HepG2 (cell line): Measurements from ENCODE around the gene RASSF9. TPM values are rescaled to one million over a fixed set of nuclear protein-coding genes. Genes with fewer than 3 reads are reported as not detected.

Experiments
- ATAC-seq: fragments of 200-7000 bp; cut with Tn5 transposase; 3 replicates; pipeline ENCODE4 v1.9.1; 2020; ENCODE audit warnings: mild to moderate bottlenecking, moderate library complexity
- BruUV-seq: library from RNA; stranded (reverse); fragments of 400-500 nt; replicated peaks from 2 replicates; lab custom pipeline; 2021; lab: Mats Ljungman, UMichigan
- CTCF ChIA-PET: fragments of 300-600 bp; formaldehyde crosslinking; extraction: SDS; loops from one replicate; lab custom pipeline; 2021; ENCODE audit warnings: low total read pairs, inconsistent platforms, low intra/inter-chr PET ratio; lab: Yijun Ruan, JAX
- POLR2A ChIA-PET: fragments of 350-600 bp; sonication (Branson Sonifier 250); formaldehyde crosslinking; loops from one replicate; lab custom pipeline; 2020; ENCODE audit warnings: antibody characterized with exemption, inconsistent platforms; lab: Yijun Ruan, JAX
- DNase-seq: peaks from one replicate; pipeline ENCODE4 v3.0.0-alpha.2; 2015; ENCODE audit warnings: low spot score
- FAIRE-seq: peaks from 3 replicates; lab custom pipeline; 2011; peaks lifted over from hg19 to GRCh38; lab: Jason Lieb, UNC
- H2AFZ ChIP-seq: one replicate; pipeline ENCODE4 v1.6.1; 2011; ENCODE audit warnings: low read length, inconsistent platforms
- H3K27ac ChIP-seq: fragments of 300-600 bp; 3 replicates; pipeline ENCODE4 v1.8.0; 2011; ENCODE audit warnings: mixed run types, mild to moderate bottlenecking, mixed read lengths, low read length, inconsistent platforms; ENCODE audit not compliant: insufficient read depth; ENCODE audit errors: extremely low read length
- H3K27me3 ChIP-seq, 2 experiments: fragments of 200-600 bp in 1 of 2; 2 replicates in 1 of 2; 3 replicates in 1 of 2; pipeline versions ENCODE4 v1.6.0 to v1.8.0; 2011; ENCODE audit warnings: low read length in 2 of 2, mild to moderate bottlenecking in 2 of 2, moderate library complexity in 2 of 2, inconsistent platforms in 1 of 2; ENCODE audit not compliant: insufficient read depth in 2 of 2, control insufficient read depth in 1 of 2
- H3K36me3 ChIP-seq, 2 experiments: fragments of 200-600 bp in 1 of 2; replicated peaks in 1 of 2; 2 replicates in 1 of 2; 3 replicates in 1 of 2; pipeline versions ENCODE4 v1.5.1 to v1.8.0; 2011; ENCODE audit warnings: low read length in 2 of 2, inconsistent platforms in 1 of 2; ENCODE audit not compliant: insufficient read depth in 2 of 2, control insufficient read depth in 1 of 2
- H3K4me1 ChIP-seq: 2 replicates; pipeline ENCODE4 v1.5.1; 2012; ENCODE audit warnings: low read length, inconsistent platforms; ENCODE audit not compliant: insufficient read depth
- H3K4me2 ChIP-seq: 2 replicates; pipeline ENCODE4 v1.6.0; 2011; ENCODE audit warnings: low read depth, low read length, inconsistent platforms
- H3K4me3 ChIP-seq, 3 experiments: fragments of 200-600 bp in 1 of 3; sonication (generic), shearing (Covaris generic) in 1 of 3; replicated peaks in 1 of 3; 2 replicates each; pipeline ENCODE4 v1.5.1; 2011 to 2016; ENCODE audit warnings: low read length in 3 of 3, inconsistent platforms in 2 of 3, low read depth in 2 of 3, mild to moderate bottlenecking in 2 of 3, control low read depth in 1 of 3, mixed read lengths in 1 of 3; ENCODE audit not compliant: insufficient read depth in 1 of 3
- H3K79me2 ChIP-seq: one replicate; pipeline ENCODE4 v1.6.1; 2011; ENCODE audit warnings: low read length, inconsistent platforms; ENCODE audit not compliant: insufficient read depth
- H3K9ac ChIP-seq: 2 replicates; pipeline ENCODE4 v1.6.0; 2011; ENCODE audit warnings: mild to moderate bottlenecking, low read depth, low read length, inconsistent platforms; ENCODE audit not compliant: insufficient read depth
- H3K9me3 ChIP-seq: 2 replicates; pipeline ENCODE4 v1.5.1; 2012; ENCODE audit warnings: mild to moderate bottlenecking, low read length
- H4K20me1 ChIP-seq: 2 replicates; pipeline ENCODE4 v1.6.0; 2011; ENCODE audit warnings: inconsistent platforms, mild to moderate bottlenecking, low read length, moderate library complexity; ENCODE audit not compliant: insufficient read depth
- BRCA1 ChIP-seq: sonication (generic); formaldehyde crosslinking; IDR thresholded peaks from 2 replicates; pipeline ENCODE4 v1.4.0; 2020; ENCODE audit warnings: missing genetic modification reagents
- CENPT ChIP-seq: sonication (generic); formaldehyde crosslinking; IDR thresholded peaks from 2 replicates; pipeline ENCODE4 v1.8.0; 2022; ENCODE audit warnings: low read depth, mild to moderate bottlenecking, moderate library complexity, missing genetic modification reagents
- HMG20A ChIP-seq: IDR thresholded peaks from 2 replicates; pipeline ENCODE4 v1.6.1; 2016; ENCODE audit warnings: borderline replicate concordance
- HNF4A ChIP-seq: sonication (generic); formaldehyde crosslinking; IDR thresholded peaks from 2 replicates; pipeline ENCODE4 v1.4.0; 2020; ENCODE audit warnings: missing genetic modification reagents
- IRX3 ChIP-seq: sonication (generic); formaldehyde crosslinking; IDR thresholded peaks from 2 replicates; pipeline ENCODE4 v1.8.1; 2023; ENCODE audit warnings: mild to moderate bottlenecking, low read depth, missing genetic modification reagents, borderline replicate concordance
- KAT7 ChIP-seq: IDR thresholded peaks from 2 replicates; pipeline ENCODE4 v1.6.1; 2018; ENCODE audit warnings: borderline replicate concordance, missing compliant biosample characterization
- SRSF1 ChIP-seq: fragments of 200-400 bp; formaldehyde crosslinking; optimal IDR thresholded peaks from 2 replicates; pipeline ENCODE3; 2017; ENCODE audit warnings: mild to moderate bottlenecking, low read depth, low read length, moderate library complexity
- TRIM24 ChIP-seq: sonication (generic); formaldehyde crosslinking; IDR thresholded peaks from 2 replicates; pipeline ENCODE4 v1.8.0; 2022; ENCODE audit warnings: mild to moderate bottlenecking, missing genetic modification reagents
- ZFP91 ChIP-seq: sonication (generic); formaldehyde crosslinking; IDR thresholded peaks from 2 replicates; pipeline ENCODE4 v1.9.0; 2022; ENCODE audit warnings: missing genetic modification reagents, mild to moderate bottlenecking, borderline replicate concordance
- ZNF382 ChIP-seq: sonication (generic); formaldehyde crosslinking; IDR thresholded peaks from 2 replicates; pipeline ENCODE4 v1.5.0; 2020; ENCODE audit warnings: missing genetic modification reagents, mild to moderate bottlenecking, borderline replicate concordance
- ZNF496 ChIP-seq: sonication (generic); formaldehyde crosslinking; IDR thresholded peaks from 2 replicates; pipeline ENCODE4 v1.8.1; 2023; ENCODE audit warnings: mild to moderate bottlenecking, moderate library complexity, missing genetic modification reagents; ENCODE audit not compliant: insufficient replicate concordance
- ZNF547 ChIP-seq: sonication (generic); formaldehyde crosslinking; IDR thresholded peaks from 2 replicates; pipeline ENCODE4 v1.5.1; 2020; ENCODE audit warnings: mild to moderate bottlenecking, missing genetic modification reagents
- ZNF552 ChIP-seq: sonication (generic); formaldehyde crosslinking; IDR thresholded peaks from 2 replicates; pipeline ENCODE4 v1.9.0; 2022; ENCODE audit warnings: missing genetic modification reagents, mild to moderate bottlenecking, borderline replicate concordance
- ZNF576 ChIP-seq: sonication (generic); formaldehyde crosslinking; IDR thresholded peaks from 2 replicates; pipeline ENCODE4 v1.4.0; 2020; ENCODE audit warnings: mild to moderate bottlenecking, missing genetic modification reagents
- ZNF788 ChIP-seq: sonication (generic); formaldehyde crosslinking; IDR thresholded peaks from 2 replicates; pipeline ENCODE4 v1.5.0; 2020; ENCODE audit warnings: mild to moderate bottlenecking, missing genetic modification reagents, borderline replicate concordance
- WGBS: methylation state at CpG from one replicate; pipeline ENCODE4 v1.1.6; 2017; ENCODE audit warnings: low lambda C conversion rate; 5-methylcytosine and 5-hydroxymethylcytosine counted together
- in situ Hi-C: cut with HindIII; loops from 2 replicates; pipeline ENCODE4 v1.10.0; 2017; ENCODE audit warnings: low pct_unique_long_range_greater_than_20kb; ENCODE audit not compliant: extremely low pct_ligation_motif_present
- intact Hi-C: fragments of 100-400 bp; cut with micrococcal nuclease; formaldehyde crosslinking; loops from one replicate; pipeline ENCODE4 v1.10.0; 2022; ENCODE audit not compliant: unreplicated experiment
- polyA plus RNA-seq, 8 experiments: library from polyadenylated mRNA; depleted of rRNA in 3 of 8; stranded (reverse) in 7 of 8; unstranded in 1 of 8; fragments of >200 nt; fragmentation: Illumina TruSeq in 4 of 8; extraction: Trizol in 4 of 8; gene quantifications; 2 replicates each; pipeline versions ENCODE4 v1.2.1 to v1.2.3, GENCODE V29; 2011 to 2016; ENCODE audit warnings: low read depth in 4 of 8, missing spikeins in 1 of 8, mixed read lengths in 1 of 8; ENCODE audit not compliant: insufficient read depth in 1 of 8
- total RNA-seq, 5 experiments: library from RNA; depleted of rRNA; stranded (reverse); fragments of >200 nt; fragmentation: Illumina TruSeq; extraction: Trizol; gene quantifications; 2 replicates each; pipeline ENCODE4 v1.2.3, GENCODE V29; 2016; ENCODE audit warnings: low read depth in 1 of 5
- TF ChIP-seq, protein P1 (sequence below), 2 experiments: sonication (generic) in 1 of 2; formaldehyde crosslinking in 1 of 2; IDR thresholded peaks; 2 replicates each; pipeline versions ENCODE4 v1.5.1 to v1.6.1; 2011 to 2020; ENCODE audit warnings: borderline replicate concordance in 1 of 2, low read depth in 1 of 2, low read length in 1 of 2, mild to moderate bottlenecking in 1 of 2, missing genetic modification reagents in 1 of 2, moderate library complexity in 1 of 2
- TF ChIP-seq, protein P2 (sequence below): sonication (generic); formaldehyde crosslinking; IDR thresholded peaks from 2 replicates; pipeline ENCODE4 v1.4.0; 2020; ENCODE audit warnings: missing genetic modification reagents

Gene RASSF9
- total and polyA plus RNA-seq, 2 of the 13 experiments (the other 11 are each of a cell fraction or from before 2014, with no cell fraction given) = not detected

GRCh38 chr12:85834378-85834777, 1.8 kb downstream of the RASSF9 start:
- Histone ChIP-seq H3K4me2 (no peak overlapping the region), H4K20me1 (no peaks in the 10 kb centered on the region), H3K36me3 (no peaks in the 10 kb centered on the region), H3K27ac (no peak overlapping the region), H2AFZ (no peak overlapping the region), H3K9ac (no peak overlapping the region), H3K79me2 (no peaks in the 10 kb centered on the region), H3K27me3 (no peaks in the 10 kb centered on the region; a peak in 1 of 5 replicates), H3K4me1 (peaks cover 18% of the 10 kb centered on the region), H3K4me3 (no peak overlapping the region), H3K9me3 (no peaks in the 10 kb centered on the region)
- WGBS = 52% methylated on average over 2 of the region's 2 CpGs
- DNase-seq = no peak
- FAIRE-seq = no peak
- BruUV-seq = no TSS peak
- intact Hi-C loops = no loop called here
- ATAC-seq = no peak
- no peak for TF ChIP-seq ZNF552 (CRISPR knock-in tag)
- TF ChIP-seq, protein P1, sequence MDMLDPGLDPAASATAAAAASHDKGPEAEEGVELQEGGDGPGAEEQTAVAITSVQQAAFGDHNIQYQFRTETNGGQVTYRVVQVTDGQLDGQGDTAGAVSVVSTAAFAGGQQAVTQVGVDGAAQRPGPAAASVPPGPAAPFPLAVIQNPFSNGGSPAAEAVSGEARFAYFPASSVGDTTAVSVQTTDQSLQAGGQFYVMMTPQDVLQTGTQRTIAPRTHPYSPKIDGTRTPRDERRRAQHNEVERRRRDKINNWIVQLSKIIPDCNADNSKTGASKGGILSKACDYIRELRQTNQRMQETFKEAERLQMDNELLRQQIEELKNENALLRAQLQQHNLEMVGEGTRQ (IDR thresholded peaks at IDR 0.05; ENCODE audit: low read depth, low read length) = no peak
- TF ChIP-seq, protein P1 (CRISPR knock-in tag; IDR thresholded peaks at IDR 0.05; ENCODE audit: borderline replicate concordance) = no peak
- no peak for TF ChIP-seq TRIM24
- TF ChIP-seq ZNF547 (CRISPR knock-in tag) = no peak
- no peak for TF ChIP-seq CENPT
- no peak for TF ChIP-seq KAT7
- TF ChIP-seq ZNF576 = no peak
- TF ChIP-seq ZNF382 (CRISPR knock-in tag) = no peak
- TF ChIP-seq, protein P2, sequence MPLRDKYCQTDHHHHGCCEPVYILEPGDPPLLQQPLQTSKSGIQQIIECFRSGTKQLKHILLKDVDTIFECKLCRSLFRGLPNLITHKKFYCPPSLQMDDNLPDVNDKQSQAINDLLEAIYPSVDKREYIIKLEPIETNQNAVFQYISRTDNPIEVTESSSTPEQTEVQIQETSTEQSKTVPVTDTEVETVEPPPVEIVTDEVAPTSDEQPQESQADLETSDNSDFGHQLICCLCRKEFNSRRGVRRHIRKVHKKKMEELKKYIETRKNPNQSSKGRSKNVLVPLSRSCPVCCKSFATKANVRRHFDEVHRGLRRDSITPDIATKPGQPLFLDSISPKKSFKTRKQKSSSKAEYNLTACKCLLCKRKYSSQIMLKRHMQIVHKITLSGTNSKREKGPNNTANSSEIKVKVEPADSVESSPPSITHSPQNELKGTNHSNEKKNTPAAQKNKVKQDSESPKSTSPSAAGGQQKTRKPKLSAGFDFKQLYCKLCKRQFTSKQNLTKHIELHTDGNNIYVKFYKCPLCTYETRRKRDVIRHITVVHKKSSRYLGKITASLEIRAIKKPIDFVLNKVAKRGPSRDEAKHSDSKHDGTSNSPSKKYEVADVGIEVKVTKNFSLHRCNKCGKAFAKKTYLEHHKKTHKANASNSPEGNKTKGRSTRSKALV = no peak
- no peak for TF ChIP-seq ZFP91
- no peak for TF ChIP-seq ZNF788 (CRISPR knock-in tag)
- TF ChIP-seq BRCA1 = no peak
- no peak for TF ChIP-seq IRX3 (CRISPR knock-in tag)
- TF ChIP-seq SRSF1 = no peak
- no peak for TF ChIP-seq HNF4A (CRISPR knock-in tag)
- TF ChIP-seq ZNF496 = no peak
- TF ChIP-seq HMG20A = no peak
- POLR2A ChIA-PET = no interaction called here
- in situ Hi-C loops = no loop called here
- CTCF ChIA-PET = no interaction called here
